MM.1S (cell line): ENCODE results near the gene FH.

ENCODE experiments used
- CTCF ChIP-seq: fragments of 300-600 bp; sonication (generic); IDR thresholded peaks from 2 replicates; pipeline ENCODE4 v1.5.1; 2016; ENCODE audit warnings: antibody characterized with exemption, low read length, mixed read lengths
- EZH2 ChIP-seq: fragments of 300-600 bp; sonication (generic); optimal IDR thresholded peaks from 2 replicates; pipeline ENCODE3; 2017; ENCODE audit warnings: low read depth, mild to moderate bottlenecking, antibody characterized with exemption, low read length, mixed read lengths
- EZH2phosphoT487 ChIP-seq: fragments of 300-600 bp; sonication (generic); IDR thresholded peaks from 2 replicates; pipeline ENCODE4 v1.6.1; 2018; ENCODE audit warnings: antibody characterized with exemption, low read length

GRCh38 chr1:241536304-241536703 lies 16.7 kb upstream of the FH start:
- no peak for TF ChIP-seq EZH2phosphoT487
- no peak for TF ChIP-seq CTCF
- no peak for TF ChIP-seq EZH2
